Dedifferentiated amniotic fluid mesenchymal stem cell (primary cell): ENCODE measurements around the gene MTRF1L.
"Not testable (repeated sequence)": the region's sequence is repeated elsewhere in the genome, so short reads cannot be mapped to it uniquely, and the experiment has no call there.

Experiments used
- DNase-seq: peaks from one replicate; pipeline ENCODE4 v3.0.0-alpha.2; 2016; ENCODE audit errors: extremely low spot score

The MTRF1L gene

GRCh38 chr6:153001767-153002612 is 519 bp downstream of the MTRF1L start:
- no peak for DNase-seq

- DNase-seq = not testable (repeated sequence)
Observed at GRCh38 chr6:153000790-153001189, 1.7 kb downstream of the MTRF1L start.

GRCh38 chr6:153000243-153000642 is 2.3 kb downstream of the MTRF1L start:
- DNase-seq = no peak

- DNase-seq = not testable (repeated sequence)
Observed at GRCh38 chr6:152999538-152999937, 3.0 kb downstream of the MTRF1L start.

GRCh38 chr6:152993847-152994246 is 8.7 kb downstream of the MTRF1L start:
- no peak for DNase-seq

GRCh38 chr6:152993431-152993830 is 9.1 kb downstream of the MTRF1L start:
- DNase-seq = no peak

- DNase-seq = no peak
Observed at GRCh38 chr6:152986978-152987377, 15.5 kb downstream of the MTRF1L start.

- not testable (repeated sequence) for DNase-seq
Observed at GRCh38 chr6:152985300-152985699, 17.2 kb downstream of the MTRF1L start.

- DNase-seq = no peak
Observed at GRCh38 chr6:152984513-152984872, 18.0 kb downstream of the MTRF1L start.

GRCh38 chr6:152983637-152984512 is 18.6 kb downstream of the MTRF1L start:
- DNase-seq = peak; percentile 91

- DNase-seq = peak; percentile 94
Observed at GRCh38 chr6:152982904-152983636, 19.4 kb downstream of the MTRF1L start, which contains the start of gene FBXO5. Gene FBXO5, minus strand, starts transcription at chr6:152983041. Its CDS starts 82 bp downstream, at chr6:152982959.

GRCh38 chr6:152981989-152982903 is 20.3 kb downstream of the MTRF1L start:
- DNase-seq = no peak

- no peak for DNase-seq
Observed at GRCh38 chr6:152981219-152981618, 21.3 kb downstream of the MTRF1L start.

- DNase-seq = no peak
Observed at GRCh38 chr6:152980656-152981055, 21.9 kb downstream of the MTRF1L start.

- no peak for DNase-seq
Observed at GRCh38 chr6:152979116-152979515, 23.4 kb downstream of the MTRF1L start.

GRCh38 chr6:152978058-152978457 is 24.5 kb downstream of the MTRF1L start:
- DNase-seq = no peak

GRCh38 chr6:152977556-152977955 is 25.0 kb downstream of the MTRF1L start:
- DNase-seq = no peak

GRCh38 chr6:152976749-152977148 is 25.8 kb downstream of the MTRF1L start:
- no peak for DNase-seq

- no peak for DNase-seq
Observed at GRCh38 chr6:152975204-152975915, 27.1 kb downstream of the MTRF1L start.

- no peak for DNase-seq
Observed at GRCh38 chr6:152973916-152974315, 28.6 kb downstream of the MTRF1L start.
